ENCODE data around the gene NFIB.

NFIB gene

DNA sequence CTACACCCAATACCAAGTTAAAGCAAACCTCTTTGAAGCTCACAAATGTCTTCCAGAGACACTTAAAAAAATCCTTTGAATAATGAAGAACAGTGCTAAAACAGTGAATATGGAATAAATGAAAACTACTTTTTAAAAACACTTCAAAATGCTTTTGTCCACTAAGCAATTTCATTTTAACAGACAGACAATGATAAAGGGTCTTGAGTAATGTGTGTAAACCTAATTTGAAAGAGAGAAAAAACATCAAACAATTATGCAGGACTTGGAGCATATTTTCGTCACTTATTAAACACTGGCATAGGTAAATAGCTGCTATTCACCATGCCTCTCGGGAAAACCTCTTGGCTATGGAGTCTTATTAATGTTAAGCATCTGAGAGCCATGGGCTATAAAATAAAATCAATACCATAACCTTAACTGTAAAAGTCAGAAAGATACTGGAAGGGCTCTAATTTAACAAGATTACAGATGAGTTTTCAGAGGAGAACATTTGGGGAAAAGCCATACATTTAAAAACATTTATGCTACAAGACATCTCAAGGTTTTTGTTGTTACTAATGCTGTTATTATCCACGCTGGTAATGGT is 177.8 kb downstream of the NFIB start:
- TF ChIP-seq, protein P1, sequence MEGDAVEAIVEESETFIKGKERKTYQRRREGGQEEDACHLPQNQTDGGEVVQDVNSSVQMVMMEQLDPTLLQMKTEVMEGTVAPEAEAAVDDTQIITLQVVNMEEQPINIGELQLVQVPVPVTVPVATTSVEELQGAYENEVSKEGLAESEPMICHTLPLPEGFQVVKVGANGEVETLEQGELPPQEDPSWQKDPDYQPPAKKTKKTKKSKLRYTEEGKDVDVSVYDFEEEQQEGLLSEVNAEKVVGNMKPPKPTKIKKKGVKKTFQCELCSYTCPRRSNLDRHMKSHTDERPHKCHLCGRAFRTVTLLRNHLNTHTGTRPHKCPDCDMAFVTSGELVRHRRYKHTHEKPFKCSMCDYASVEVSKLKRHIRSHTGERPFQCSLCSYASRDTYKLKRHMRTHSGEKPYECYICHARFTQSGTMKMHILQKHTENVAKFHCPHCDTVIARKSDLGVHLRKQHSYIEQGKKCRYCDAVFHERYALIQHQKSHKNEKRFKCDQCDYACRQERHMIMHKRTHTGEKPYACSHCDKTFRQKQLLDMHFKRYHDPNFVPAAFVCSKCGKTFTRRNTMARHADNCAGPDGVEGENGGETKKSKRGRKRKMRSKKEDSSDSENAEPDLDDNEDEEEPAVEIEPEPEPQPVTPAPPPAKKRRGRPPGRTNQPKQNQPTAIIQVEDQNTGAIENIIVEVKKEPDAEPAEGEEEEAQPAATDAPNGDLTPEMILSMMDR (IDR thresholded peaks at IDR 0.05; ENCODE audit: low read depth, low read length, missing control alignments) = no peak
- H3K4me3 ChIP-seq (replicated peaks; ENCODE audit: low read depth, low read length) = no peak overlapping the region
- no peak for DNase-seq (ENCODE audit: extremely low read depth, low read depth)

DNA sequence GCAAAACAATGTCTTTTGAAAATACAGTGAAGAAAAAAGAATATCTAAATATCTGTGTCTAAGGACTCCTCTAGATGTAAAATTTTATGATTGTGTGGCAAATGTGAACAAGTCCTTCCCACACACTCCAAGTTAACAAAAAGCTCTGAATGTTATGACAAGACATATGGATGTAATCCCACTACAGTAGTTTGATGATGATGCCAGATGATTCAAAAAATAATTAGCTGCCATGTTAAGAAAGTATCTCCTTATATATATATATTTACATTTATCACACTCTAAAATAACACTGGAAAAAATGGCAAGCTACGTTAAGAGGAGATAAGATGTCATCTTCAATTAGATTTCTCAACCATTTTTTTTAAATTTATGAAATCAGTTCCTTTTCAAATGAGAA is 178.5 kb downstream of the NFIB start:
- TF ChIP-seq, protein P1 (IDR thresholded peaks at IDR 0.05; ENCODE audit: low read depth, low read length, missing control alignments) = no peak
- no peak overlapping the region for H3K4me3 ChIP-seq (replicated peaks; ENCODE audit: low read depth, low read length)
- no peak for DNase-seq (ENCODE audit: extremely low read depth, low read depth)

DNA sequence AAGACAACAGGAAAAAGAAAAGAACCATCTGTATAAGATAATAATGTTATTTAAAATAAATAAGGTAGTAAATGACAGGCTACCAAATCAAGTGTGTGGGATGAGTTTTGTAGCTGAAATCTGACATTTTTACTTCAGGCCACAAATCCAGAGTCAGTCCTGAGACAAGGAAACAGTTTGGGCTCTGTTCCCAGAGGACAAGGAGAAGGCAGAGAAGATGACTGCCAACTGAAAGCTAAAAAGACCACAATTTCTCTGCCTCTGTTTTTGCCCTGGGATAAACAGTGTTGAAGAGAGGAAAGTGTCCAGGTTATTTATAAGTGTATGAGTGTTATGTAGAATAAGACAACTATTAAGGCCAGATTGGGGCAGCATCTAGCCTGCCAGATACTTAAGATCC is 180.5 kb downstream of the NFIB start:
- H3K4me3 ChIP-seq (replicated peaks; ENCODE audit: low read depth, low read length) = no peak overlapping the region
- TF ChIP-seq, protein P1 (IDR thresholded peaks at IDR 0.05; ENCODE audit: low read depth, low read length, missing control alignments) = no peak
- no peak for DNase-seq (ENCODE audit: extremely low read depth, low read depth)

DNA sequence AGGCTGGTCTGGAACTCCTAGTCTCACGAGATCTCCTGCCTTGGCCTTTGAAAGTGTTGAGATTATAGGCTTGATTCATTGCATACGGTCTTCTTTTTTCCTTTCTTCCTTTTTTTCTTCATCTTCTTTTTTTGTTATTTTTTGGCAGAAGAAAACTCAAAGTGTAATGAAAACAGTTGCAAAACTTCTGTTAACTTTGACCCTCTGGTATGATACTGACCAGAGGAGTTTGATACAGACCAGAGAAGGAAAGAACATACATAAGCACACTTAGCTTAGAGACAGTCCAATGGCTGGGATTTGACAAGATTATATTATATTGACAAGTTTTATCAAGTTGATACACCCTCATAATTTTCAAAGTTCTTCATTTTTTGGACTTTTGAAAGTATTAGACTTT is 181.2 kb downstream of the NFIB start:
- no peak for DNase-seq (ENCODE audit: extremely low read depth, low read depth)
- TF ChIP-seq, protein P1 (IDR thresholded peaks at IDR 0.05; ENCODE audit: low read depth, low read length, missing control alignments) = no peak
- no peak overlapping the region for H3K4me3 ChIP-seq (replicated peaks; ENCODE audit: low read depth, low read length)

DNA sequence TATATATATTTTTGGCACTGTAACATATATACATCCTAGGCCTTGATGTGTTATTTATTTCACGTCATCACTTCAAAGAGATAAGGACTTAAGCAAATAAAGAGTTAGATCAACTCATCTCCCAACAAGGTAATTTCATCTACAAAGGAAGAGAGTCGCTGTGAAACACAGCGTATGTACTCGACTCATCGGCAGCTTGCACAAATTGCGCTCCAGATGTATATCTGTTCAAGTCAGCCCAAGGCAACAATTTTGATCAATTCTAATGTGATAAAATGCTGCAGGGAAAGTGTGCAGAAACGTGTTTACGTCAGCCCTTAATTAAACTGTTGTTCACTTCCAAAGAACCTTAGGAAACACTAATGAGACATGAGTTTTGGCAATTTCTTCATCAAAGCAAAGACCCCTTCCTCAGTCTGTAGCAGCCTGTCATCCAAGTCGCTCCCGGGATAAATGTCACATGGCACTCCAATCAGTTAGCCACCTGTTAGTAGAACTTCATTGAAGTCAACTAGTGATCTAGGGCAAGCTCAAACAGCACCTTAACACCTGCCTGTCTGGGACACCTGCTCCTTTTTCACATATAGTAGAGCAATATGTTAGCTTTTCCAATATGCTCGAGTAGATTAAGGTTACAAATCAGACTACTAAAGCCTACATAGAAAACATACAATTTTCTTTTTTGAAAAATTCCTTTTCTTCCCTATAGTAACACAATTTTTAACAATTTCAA is 182.4 kb downstream of the NFIB start:
- DNase-seq (ENCODE audit: extremely low read depth, low read depth) = no peak
- H3K4me3 ChIP-seq (replicated peaks; ENCODE audit: low read depth, low read length) = no peak overlapping the region
- TF ChIP-seq, protein P1 (IDR thresholded peaks at IDR 0.05; ENCODE audit: low read depth, low read length, missing control alignments) = no peak

DNA sequence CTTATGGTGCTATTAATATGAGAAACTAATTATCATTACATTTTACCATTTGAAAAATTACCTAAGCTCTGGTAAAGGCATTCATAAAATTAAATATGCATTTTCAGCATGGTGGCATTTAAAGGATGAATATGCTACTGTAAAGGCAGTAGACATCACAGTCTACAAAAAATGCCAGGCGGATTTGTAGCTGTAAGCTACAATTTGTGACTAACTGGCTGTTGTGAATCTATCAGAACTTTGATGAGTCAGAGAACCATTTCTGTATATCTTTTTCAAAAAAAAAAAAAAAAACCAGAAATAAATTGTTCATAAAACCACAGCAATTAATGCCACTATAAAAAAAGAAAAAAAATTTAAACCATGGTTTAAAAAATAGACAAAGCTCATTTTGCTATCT is 186.3 kb downstream of the NFIB start:
- no peak overlapping the region for H3K4me3 ChIP-seq (replicated peaks; ENCODE audit: low read depth, low read length)
- DNase-seq (ENCODE audit: extremely low read depth, low read depth) = no peak
- TF ChIP-seq, protein P1 (IDR thresholded peaks at IDR 0.05; ENCODE audit: low read depth, low read length, missing control alignments) = no peak
